K562 (cell line): ENCODE measurements around the gene SP6. TPM values are rescaled to one million over a fixed set of nuclear protein-coding genes. Genes with fewer than 3 reads are reported as not detected.

ENCODE experiments used
- CBFB ChIP-seq: sonication (generic); formaldehyde crosslinking; IDR thresholded peaks from 2 replicates; pipeline ENCODE4 v1.4.0; 2020; ENCODE audit warnings: mild to moderate bottlenecking, missing genetic modification reagents
- CCAR2 ChIP-seq: fragments of 200-400 bp; formaldehyde crosslinking; IDR thresholded peaks from 2 replicates; pipeline ENCODE4 v1.6.1; 2017; ENCODE audit warnings: mild to moderate bottlenecking, low read depth, low read length
- IRF9 ChIP-seq: fragments of 450-650 bp; IDR thresholded peaks from 2 replicates; pipeline ENCODE4 v1.6.1; 2016; ENCODE audit warnings: missing biosample characterization, missing genetic modification characterization
- KDM1A ChIP-seq, 2 experiments: fragments of 450-650 bp; IDR thresholded peaks; 2 replicates each; pipeline ENCODE4 v1.6.1; 2016; ENCODE audit warnings: mild to moderate bottlenecking in 2 of 2
- MAFG ChIP-seq: fragments of 450-650 bp; conservative IDR thresholded peaks from 2 replicates; pipeline ENCODE4 v1.6.1; 2016; ENCODE audit warnings: missing genetic modification characterization, missing compliant biosample characterization
- NFYB ChIP-seq: IDR thresholded peaks from 2 replicates; pipeline ENCODE4 v1.6.1; 2011; ENCODE audit warnings: mild to moderate bottlenecking, moderate library complexity; ENCODE audit not compliant: insufficient read length; ENCODE audit errors: extremely low read depth
- NR1H2 ChIP-seq: sonication (generic); formaldehyde crosslinking; IDR thresholded peaks from 2 replicates; pipeline ENCODE4 v1.4.0; 2020; ENCODE audit warnings: mild to moderate bottlenecking, missing genetic modification reagents
- PHTF2 ChIP-seq: fragments of 250-450 bp; sonication (Bioruptor Pico); IDR thresholded peaks from 2 replicates; pipeline ENCODE4 v1.5.0; 2021; ENCODE audit warnings: mild to moderate bottlenecking
- PML ChIP-seq: IDR thresholded peaks from 2 replicates; pipeline ENCODE4 v1.6.1; 2012; ENCODE audit warnings: low read length, inconsistent platforms
- RFX5 ChIP-seq: IDR thresholded peaks from 2 replicates; pipeline ENCODE4 v1.6.1; 2011; ENCODE audit warnings: low read depth, mild to moderate bottlenecking, improper control_type of control experiment, low read length
- XRCC5 ChIP-seq: fragments of 200-400 bp; formaldehyde crosslinking; IDR thresholded peaks from 2 replicates; pipeline ENCODE4 v1.6.1; 2017; ENCODE audit warnings: low read depth, mild to moderate bottlenecking, low read length
- ZC3H8 ChIP-seq: fragments of 450-650 bp; IDR thresholded peaks from 2 replicates; pipeline ENCODE4 v1.6.1; 2017
- ZFP30 ChIP-seq: fragments of 250-450 bp; sonication (Bioruptor Pico); IDR thresholded peaks from 2 replicates; pipeline ENCODE4 v1.8.0; 2022; ENCODE audit warnings: moderate library complexity, mild to moderate bottlenecking, inconsistent platforms, borderline replicate concordance
- ZNF324 ChIP-seq: fragments of 250-450 bp; sonication (Bioruptor Pico); IDR thresholded peaks from 2 replicates; pipeline ENCODE4 v1.4.0; 2020; ENCODE audit warnings: mild to moderate bottlenecking
- ZSCAN29 ChIP-seq: fragments of 450-650 bp; IDR thresholded peaks from 2 replicates; pipeline ENCODE4 v1.6.1; 2017
- polyA plus RNA-seq, 8 experiments: library from polyadenylated mRNA; depleted of rRNA in 4 of 8; stranded (reverse) in 5 of 8; unstranded in 3 of 8; fragments of >200 nt; fragmentation: Nextera tagmentation in 2 of 8; fragmentation: Illumina TruSeq in 1 of 8; extraction: Ambion mirVana in 2 of 8; extraction: Trizol in 1 of 8; gene quantifications; 2 replicates each; pipeline versions ENCODE4 v1.2.1 to v1.2.3, GENCODE V29; 2011 to 2014; ENCODE audit warnings: inconsistent platforms in 1 of 8, missing spikeins in 1 of 8
- total RNA-seq, 7 experiments: library from RNA; depleted of rRNA in 6 of 7; stranded (reverse); fragments of >200 nt in 6 of 7; fragmentation: Illumina TruSeq in 2 of 7; extraction: Trizol in 2 of 7; gene quantifications; 2 replicates each; pipeline versions ENCODE4 v1.2.1 to v1.2.3, GENCODE V29; 2011 to 2021; ENCODE audit warnings: low replicate concordance in 1 of 7
- TF ChIP-seq, protein P1 (sequence below): fragments of 450-650 bp; IDR thresholded peaks from 2 replicates; pipeline ENCODE4 v1.6.1; 2017; ENCODE audit warnings: antibody characterized with exemption, mild to moderate bottlenecking
- TF ChIP-seq, protein P2 (sequence below): fragments of 450-650 bp; IDR thresholded peaks from 2 replicates; pipeline ENCODE4 v1.6.1; 2018; ENCODE audit warnings: mild to moderate bottlenecking, low read depth; ENCODE audit not compliant: partially characterized antibody
- TF ChIP-seq, protein P3 (sequence below), 2 experiments: IDR thresholded peaks in 1 of 2; conservative IDR thresholded peaks in 1 of 2; 2 replicates each; pipeline ENCODE4 v1.6.1; 2016; ENCODE audit warnings: low read depth in 2 of 2, mild to moderate bottlenecking in 1 of 2, missing compliant biosample characterization in 1 of 2, missing genetic modification characterization in 1 of 2, moderate library complexity in 1 of 2
- TF ChIP-seq, protein P4 (sequence below): fragments of 450-650 bp; IDR thresholded peaks from 2 replicates; pipeline ENCODE4 v1.6.1; 2017; ENCODE audit warnings: mild to moderate bottlenecking, moderate library complexity

Gene SP6
- total and polyA plus RNA-seq, 9 of the 15 experiments (the other 6 are each of a cell fraction or from before 2014, with no cell fraction given) = 0.11 to 7.9 (median 2.2) TPM

GRCh38 chr17:47866941-47867340, 16.0 kb upstream of the SP6 start (continued):
- TF ChIP-seq, protein P1, sequence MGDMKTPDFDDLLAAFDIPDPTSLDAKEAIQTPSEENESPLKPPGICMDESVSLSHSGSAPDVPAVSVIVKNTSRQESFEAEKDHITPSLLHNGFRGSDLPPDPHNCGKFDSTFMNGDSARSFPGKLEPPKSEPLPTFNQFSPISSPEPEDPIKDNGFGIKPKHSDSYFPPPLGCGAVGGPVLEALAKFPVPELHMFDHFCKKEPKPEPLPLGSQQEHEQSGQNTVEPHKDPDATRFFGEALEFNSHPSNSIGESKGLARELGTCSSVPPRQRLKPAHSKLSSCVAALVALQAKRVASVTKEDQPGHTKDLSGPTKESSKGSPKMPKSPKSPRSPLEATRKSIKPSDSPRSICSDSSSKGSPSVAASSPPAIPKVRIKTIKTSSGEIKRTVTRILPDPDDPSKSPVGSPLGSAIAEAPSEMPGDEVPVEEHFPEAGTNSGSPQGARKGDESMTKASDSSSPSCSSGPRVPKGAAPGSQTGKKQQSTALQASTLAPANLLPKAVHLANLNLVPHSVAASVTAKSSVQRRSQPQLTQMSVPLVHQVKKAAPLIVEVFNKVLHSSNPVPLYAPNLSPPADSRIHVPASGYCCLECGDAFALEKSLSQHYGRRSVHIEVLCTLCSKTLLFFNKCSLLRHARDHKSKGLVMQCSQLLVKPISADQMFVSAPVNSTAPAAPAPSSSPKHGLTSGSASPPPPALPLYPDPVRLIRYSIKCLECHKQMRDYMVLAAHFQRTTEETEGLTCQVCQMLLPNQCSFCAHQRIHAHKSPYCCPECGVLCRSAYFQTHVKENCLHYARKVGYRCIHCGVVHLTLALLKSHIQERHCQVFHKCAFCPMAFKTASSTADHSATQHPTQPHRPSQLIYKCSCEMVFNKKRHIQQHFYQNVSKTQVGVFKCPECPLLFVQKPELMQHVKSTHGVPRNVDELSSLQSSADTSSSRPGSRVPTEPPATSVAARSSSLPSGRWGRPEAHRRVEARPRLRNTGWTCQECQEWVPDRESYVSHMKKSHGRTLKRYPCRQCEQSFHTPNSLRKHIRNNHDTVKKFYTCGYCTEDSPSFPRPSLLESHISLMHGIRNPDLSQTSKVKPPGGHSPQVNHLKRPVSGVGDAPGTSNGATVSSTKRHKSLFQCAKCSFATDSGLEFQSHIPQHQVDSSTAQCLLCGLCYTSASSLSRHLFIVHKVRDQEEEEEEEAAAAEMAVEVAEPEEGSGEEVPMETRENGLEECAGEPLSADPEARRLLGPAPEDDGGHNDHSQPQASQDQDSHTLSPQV = peak; percentile 75
- 0 out of 2 replicates have a peak, but pooled peaks have one; percentile 71 for TF ChIP-seq CBFB (CRISPR knock-in tag)
- TF ChIP-seq NFYB = no peak
- TF ChIP-seq, protein P2, sequence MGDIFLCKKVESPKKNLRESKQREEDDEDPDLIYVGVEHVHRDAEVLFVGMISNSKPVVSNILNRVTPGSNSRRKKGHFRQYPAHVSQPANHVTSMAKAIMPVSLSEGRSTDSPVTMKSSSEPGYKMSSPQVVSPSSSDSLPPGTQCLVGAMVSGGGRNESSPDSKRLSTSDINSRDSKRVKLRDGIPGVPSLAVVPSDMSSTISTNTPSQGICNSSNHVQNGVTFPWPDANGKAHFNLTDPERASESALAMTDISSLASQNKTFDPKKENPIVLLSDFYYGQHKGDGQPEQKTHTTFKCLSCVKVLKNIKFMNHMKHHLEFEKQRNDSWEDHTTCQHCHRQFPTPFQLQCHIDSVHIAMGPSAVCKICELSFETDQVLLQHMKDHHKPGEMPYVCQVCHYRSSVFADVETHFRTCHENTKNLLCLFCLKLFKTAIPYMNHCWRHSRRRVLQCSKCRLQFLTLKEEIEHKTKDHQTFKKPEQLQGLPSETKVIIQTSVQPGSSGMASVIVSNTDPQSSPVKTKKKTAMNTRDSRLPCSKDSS = no peak
- no peak for TF ChIP-seq ZC3H8
- TF ChIP-seq, protein P3, sequence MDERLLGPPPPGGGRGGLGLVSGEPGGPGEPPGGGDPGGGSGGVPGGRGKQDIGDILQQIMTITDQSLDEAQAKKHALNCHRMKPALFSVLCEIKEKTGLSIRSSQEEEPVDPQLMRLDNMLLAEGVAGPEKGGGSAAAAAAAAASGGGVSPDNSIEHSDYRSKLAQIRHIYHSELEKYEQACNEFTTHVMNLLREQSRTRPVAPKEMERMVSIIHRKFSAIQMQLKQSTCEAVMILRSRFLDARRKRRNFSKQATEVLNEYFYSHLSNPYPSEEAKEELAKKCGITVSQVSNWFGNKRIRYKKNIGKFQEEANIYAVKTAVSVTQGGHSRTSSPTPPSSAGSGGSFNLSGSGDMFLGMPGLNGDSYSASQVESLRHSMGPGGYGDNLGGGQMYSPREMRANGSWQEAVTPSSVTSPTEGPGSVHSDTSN (CRISPR knock-in tag; IDR thresholded peaks at IDR 0.05; ENCODE audit: low read depth) = peak; percentile 53
- TF ChIP-seq, protein P3 (tag; conservative IDR thresholded peaks at IDR 0.05; ENCODE audit: low read depth) = peak; percentile 83
- no peak for TF ChIP-seq RFX5
- no peak for TF ChIP-seq PHTF2 (CRISPR knock-in tag)
- TF ChIP-seq CCAR2 = no peak
- no peak for TF ChIP-seq ZFP30 (CRISPR knock-in tag)
- TF ChIP-seq PML = peak; percentile 97
- TF ChIP-seq NR1H2 (CRISPR knock-in tag) = no peak
- TF ChIP-seq KDM1A (IDR thresholded peaks at IDR 0.05) = peak; percentile 92 to 96
- no peak for TF ChIP-seq ZSCAN29
- TF ChIP-seq, protein P4, sequence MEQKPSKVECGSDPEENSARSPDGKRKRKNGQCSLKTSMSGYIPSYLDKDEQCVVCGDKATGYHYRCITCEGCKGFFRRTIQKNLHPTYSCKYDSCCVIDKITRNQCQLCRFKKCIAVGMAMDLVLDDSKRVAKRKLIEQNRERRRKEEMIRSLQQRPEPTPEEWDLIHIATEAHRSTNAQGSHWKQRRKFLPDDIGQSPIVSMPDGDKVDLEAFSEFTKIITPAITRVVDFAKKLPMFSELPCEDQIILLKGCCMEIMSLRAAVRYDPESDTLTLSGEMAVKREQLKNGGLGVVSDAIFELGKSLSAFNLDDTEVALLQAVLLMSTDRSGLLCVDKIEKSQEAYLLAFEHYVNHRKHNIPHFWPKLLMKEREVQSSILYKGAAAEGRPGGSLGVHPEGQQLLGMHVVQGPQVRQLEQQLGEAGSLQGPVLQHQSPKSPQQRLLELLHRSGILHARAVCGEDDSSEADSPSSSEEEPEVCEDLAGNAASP = no peak
- no peak for TF ChIP-seq ZNF324 (CRISPR knock-in tag)
- TF ChIP-seq MAFG (tag) = no peak
- no peak for TF ChIP-seq XRCC5
- no peak for TF ChIP-seq IRF9 (tag)
